Stimulated activated CD4-positive, alpha-beta T cell treated with anti-CD3 and anti-CD28 coated beads, Interleukin-1b, Interleukin-23, amount 100 ng/mL, for 48 hours (primary cell): ENCODE measurements around the gene GRK4.
"Not testable (repeated sequence)": the region's sequence is repeated elsewhere in the genome, so short reads cannot be mapped to it uniquely, and the experiment has no call there.

Experiments
- DNase-seq: peaks from one replicate; pipeline ENCODE4 v3.0.0-alpha.2; 2020

The GRK4 gene

GRCh38 chr4:2963175-2963965 lies at the start of gene GRK4, which contains the start of gene NOP14:
Gene GRK4, plus strand, starts transcription at chr4:2963571. Its CDS starts 500 bp downstream, at chr4:2964071.
Gene NOP14, minus strand, starts transcription at chr4:2963406. Its CDS starts 87 bp downstream, at chr4:2963319.
- peak; percentile 98 for DNase-seq

DNA sequence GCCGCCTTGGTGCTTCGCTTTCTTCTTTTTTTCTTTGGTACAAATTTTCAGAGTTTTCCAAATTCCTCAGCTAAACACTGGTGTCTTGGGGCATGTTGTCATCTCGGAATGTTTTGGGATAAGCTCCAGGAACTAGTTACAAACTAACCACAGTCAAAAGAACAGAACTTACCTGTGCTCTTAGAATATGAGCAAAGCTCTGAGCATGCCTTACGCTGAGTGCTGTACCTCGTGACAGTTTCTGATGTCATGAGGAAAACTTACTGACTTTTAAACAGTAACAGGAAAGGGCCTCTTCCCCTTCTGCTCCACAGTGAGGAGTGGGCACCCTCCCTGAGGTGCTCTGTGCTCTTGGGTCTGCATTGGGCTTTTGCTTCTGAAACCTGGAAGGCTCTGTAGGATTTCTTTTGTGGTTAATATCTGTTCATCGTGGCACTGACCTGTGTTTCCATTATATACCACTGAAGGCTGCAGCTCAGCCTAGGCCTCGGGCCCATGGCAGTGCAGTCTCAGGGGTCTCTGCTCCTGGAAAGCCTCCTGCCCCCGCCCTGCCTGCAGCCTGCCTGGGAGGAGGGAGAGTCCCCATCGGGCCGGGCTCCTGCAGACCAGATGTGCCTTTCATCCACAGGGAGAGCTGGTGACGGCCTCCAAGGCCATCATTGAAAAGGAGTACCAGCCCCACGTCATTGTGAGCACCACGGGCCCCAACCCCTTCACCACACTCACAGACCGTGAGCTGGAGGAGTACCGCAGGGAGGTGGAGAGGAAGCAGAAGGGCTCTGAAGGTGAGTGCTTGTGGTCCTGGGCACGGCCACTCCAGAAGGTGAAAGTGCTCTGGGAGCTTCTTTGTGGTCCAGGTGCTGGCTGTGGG lies 48.9 kb upstream of the GRK4 start:
- DNase-seq: no peak

- DNase-seq: no peak
These were observed 47.6 kb upstream of the GRK4 start for GRCh38 chr4:2915789-2916188.

- DNase-seq: not testable (repeated sequence)
These were observed 46.7 kb upstream of the GRK4 start for GRCh38 chr4:2916696-2917095.

DNA sequence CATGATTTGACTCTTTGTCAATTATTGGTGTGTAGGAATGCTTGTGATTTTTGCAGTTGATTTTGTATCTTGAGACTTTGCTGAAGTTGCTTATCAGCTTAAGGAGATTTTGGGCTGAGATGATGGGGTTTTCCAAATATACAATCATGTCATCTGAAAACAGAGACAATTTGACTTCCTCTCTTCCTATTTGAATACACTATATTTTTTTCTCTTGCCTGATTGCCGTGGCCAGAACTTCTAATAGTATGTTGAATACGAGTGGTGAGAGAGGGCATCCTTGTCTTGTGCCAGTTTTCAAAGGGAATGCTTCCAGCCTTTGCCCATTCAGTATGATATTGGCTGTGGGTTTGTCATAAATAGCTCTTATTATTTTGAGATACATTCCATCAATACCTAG lies 45.1 kb upstream of the GRK4 start:
- DNase-seq: not testable (repeated sequence)

DNA sequence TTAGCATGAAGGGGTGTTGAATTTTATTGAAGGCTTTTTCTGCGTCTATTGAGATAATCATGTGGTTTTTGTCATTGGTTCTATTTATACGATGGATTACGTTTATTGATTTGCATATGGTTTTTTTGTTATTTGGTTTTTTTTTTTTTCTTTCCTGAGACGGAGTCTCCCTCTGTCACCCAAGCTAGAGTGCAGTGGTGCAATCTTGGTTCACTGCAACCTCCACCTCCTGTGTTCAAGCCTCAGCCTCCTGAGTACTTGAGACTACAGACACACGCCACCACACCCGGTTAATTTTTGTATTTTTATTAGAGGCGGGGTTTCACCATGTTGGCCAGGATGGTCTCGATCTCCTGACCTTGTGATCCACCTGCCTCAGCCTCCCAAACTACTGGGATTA lies 44.7 kb upstream of the GRK4 start:
- not testable (repeated sequence) for DNase-seq

DNA sequence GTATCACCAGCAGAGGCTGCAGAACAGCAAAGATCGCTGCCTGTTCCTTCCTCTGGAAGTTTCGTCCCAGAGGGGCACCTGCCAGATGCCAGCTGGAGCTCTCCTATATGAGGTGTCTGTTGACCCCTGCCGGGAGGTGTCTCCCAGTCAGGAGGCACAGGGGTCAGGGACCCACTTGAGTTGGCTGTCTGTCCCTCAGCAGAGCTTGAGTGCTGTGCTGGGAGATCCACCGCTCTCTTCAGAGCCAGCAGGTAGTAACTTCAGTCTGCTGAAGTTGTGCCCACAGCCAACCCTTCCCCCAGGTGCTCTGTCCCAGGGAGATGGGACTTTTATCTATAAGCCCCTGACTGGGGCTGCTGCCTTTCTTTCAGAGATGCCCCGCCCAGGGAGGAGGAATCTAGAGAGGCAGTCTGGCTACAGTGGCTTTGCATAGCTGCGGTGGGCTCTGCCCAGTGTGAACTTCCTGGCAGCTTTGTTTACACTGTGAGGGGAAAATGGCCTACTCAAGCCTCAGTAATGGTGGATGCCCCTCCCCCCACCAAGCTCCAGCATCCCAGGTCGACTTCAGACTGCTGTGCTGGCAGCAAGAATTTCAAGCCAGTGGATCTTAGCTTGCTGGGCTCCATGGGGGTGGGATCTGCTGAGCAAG lies 40.8 kb upstream of the GRK4 start:
- DNase-seq: not testable (repeated sequence)

- DNase-seq: no peak
These were observed 40.2 kb upstream of the GRK4 start for GRCh38 chr4:2923141-2923551.

GRCh38 chr4:2923668-2924173 lies 39.6 kb upstream of the GRK4 start:
- no peak for DNase-seq

DNA sequence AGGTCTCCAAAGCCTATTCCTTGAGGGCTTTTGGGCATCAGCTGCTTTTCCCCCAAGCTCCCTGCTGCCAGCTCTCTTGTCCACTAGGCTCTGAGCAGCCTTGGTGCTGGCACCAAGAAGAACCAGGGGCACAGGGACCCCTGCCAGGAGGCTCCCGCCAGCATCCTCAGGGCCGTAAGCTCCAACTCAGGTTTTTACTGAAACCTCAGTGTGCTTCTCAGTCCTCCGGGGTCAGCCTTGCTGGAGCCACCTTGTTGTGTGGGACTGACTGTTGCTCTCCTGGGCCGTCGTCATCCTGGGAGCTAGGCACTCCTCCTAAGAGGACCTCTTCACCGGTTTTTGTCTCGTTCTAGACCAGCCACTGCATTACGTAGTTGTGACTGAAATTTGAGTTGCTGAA lies 39.1 kb upstream of the GRK4 start:
- DNase-seq: no peak

- no peak for DNase-seq
These were observed 38.5 kb upstream of the GRK4 start for GRCh38 chr4:2924765-2925301.

GRCh38 chr4:2925496-2925895 lies 37.9 kb upstream of the GRK4 start:
- DNase-seq: no peak

GRCh38 chr4:2925931-2926860 lies 37.2 kb upstream of the GRK4 start:
- no peak for DNase-seq

GRCh38 chr4:2927016-2927695 lies 36.2 kb upstream of the GRK4 start:
- DNase-seq: no peak

DNA sequence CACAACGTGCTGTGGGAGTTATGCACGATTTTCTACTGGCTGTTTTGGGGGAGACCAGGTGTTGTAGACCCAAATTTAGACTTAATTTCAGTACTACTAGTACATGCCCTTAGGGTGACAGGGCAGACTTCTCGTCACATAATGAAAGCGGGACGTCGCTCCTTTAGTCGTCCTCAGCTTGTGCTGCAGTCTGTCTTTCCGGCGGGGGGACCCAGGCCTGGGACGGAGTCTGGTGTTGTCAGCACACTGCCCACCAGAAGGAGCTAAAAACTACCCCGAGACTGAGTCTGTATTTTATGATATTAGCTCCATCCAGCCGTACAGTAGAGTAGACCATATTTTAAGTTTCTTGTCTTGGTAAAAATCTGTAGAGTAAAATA lies 35.7 kb upstream of the GRK4 start:
- no peak for DNase-seq

DNA sequence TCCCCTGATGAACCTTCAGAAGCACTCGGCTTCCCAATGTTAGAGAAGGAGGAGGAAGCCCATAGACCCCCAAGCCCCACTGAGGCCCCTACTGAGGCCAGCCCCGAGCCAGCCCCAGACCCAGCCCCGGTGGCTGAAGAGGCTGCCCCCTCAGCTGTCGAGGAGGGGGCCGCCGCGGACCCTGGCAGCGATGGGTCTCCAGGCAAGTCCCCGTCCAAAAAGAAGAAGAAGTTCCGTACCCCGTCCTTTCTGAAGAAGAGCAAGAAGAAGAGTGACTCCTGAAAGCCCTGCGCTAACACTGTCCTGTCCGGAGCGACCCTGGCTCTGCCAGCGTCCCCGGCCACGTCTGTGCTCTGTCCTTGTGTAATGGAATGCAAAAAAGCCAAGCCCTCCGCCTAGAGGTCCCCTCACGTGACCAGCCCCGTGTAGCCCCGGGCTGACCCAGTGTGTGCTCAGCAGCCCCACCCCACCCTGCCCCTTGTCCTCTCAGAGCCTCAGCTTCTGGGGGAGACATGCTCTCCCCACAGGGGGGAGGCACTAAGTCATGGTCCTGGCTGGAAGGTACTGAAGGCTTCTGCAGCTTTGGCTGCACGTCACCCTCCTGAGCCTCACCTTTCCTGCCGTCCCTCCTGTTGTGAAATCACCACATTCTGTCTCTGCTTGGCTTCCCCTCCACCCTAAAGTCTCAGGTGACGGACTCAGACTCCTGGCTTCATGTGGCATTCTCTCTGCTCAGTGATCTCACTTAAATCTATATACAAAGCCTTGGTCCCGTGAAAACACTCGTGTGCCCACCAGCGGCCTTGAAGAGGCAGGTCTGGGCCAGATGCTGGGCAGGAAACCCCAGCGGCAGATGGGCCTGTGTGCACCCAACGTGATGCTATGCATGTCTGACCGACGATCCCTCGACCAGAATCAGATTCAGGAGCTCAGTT lies 34.9 kb upstream of the GRK4 start:
- no peak for DNase-seq

DNA sequence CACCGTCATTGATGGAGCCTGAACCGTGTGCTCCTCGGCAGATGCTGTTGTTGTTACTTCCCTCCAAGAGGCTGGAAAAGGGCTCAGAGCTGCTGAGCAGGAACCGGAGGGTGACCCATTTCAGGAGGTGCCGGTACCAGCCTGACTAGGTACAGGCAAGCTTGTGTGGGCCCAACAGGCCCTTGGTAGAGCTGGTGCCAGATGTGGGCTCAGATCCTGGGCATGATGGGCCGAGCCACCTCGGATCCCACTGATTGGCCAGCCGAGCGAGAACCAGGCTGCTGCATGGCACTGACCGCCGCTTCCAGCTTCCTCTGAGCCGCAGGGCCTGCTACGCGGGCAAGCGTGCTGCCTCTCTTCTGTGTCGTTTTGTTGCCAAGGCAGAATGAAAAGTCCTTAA lies 33.9 kb upstream of the GRK4 start:
- no peak for DNase-seq

- no peak for DNase-seq
These were observed 33.1 kb upstream of the GRK4 start for GRCh38 chr4:2930135-2930757.

DNA sequence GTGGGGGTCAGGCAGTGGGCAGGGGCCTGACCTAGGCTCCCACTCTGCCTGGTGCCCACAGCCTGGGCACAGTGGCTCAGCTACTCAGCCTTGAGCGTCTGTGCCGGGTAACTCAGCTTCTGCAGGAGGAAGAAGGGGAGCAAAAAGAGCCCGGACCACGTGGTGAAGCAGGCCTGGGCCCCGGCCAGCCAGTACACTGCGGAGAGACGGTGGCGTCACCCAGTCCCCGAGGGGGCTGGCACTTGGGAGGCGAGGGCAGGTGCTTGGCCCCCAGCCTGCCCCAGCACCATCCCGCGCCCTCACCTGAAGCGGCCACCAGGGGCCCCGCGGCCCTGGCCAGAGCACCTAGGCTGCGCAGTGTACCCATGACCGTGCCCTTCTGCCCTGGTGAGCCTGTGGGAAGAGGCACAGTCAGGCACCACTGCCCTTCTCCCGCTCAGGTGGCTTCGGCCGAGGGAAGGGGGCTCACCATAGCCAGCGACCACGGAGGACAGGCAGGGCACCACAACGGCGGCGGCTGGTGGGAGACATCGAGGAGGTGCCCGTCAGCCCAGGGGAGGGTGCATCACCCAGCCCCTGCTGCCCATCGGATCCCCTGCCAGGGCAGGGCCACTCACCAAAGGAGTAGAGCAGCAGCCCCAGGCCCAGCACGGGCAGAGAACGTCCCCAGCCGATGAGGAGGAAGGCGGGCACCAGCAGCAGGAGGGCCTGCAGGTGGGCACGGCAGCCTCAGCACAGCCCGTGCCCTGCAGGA lies 32.4 kb upstream of the GRK4 start:
- DNase-seq: no peak
